Suprapubic skin (tissue), 4 donors: Measurements from ENCODE around the gene CENPS. TPM values are rescaled to one million over a fixed set of nuclear protein-coding genes. Genes with fewer than 3 reads are reported as not detected.

ENCODE experiments used
- DNase-seq, 2 donors: peaks; one replicate each; pipeline ENCODE4 v3.0.0-alpha.2; 2019; ENCODE audit warnings: low spot score in 2 of 2
- H3K27ac ChIP-seq: fragments of 200-600 bp; sonication (generic); one replicate; pipeline ENCODE4 v1.5.1; 2019
- H3K27me3 ChIP-seq: fragments of 200-600 bp; sonication (generic); one replicate; pipeline ENCODE4 v1.5.1; 2019
- H3K36me3 ChIP-seq: fragments of 200-600 bp; sonication (generic); one replicate; pipeline ENCODE4 v1.5.1; 2019
- H3K4me1 ChIP-seq: fragments of 200-600 bp; sonication (generic); one replicate; pipeline ENCODE4 v1.5.1; 2019
- H3K4me3 ChIP-seq: fragments of 200-600 bp; sonication (generic); one replicate; pipeline ENCODE4 v1.5.1; 2019; ENCODE audit warnings: mild to moderate bottlenecking
- H3K9me3 ChIP-seq: fragments of 200-600 bp; sonication (generic); one replicate; pipeline ENCODE4 v1.5.1; 2019
- EP300 ChIP-seq: sonication (generic); formaldehyde crosslinking; IDR thresholded peaks from one replicate; pipeline ENCODE4 v1.6.1; 2017; ENCODE audit warnings: antibody characterized with exemption
- POLR2A ChIP-seq, 2 donors: fragments of 450-650 bp; IDR thresholded peaks; one replicate each; pipeline ENCODE4 v1.6.1; 2017; ENCODE audit warnings: antibody characterized with exemption in 2 of 2, mild to moderate bottlenecking in 2 of 2, moderate library complexity in 2 of 2
- POLR2AphosphoS5 ChIP-seq, 3 donors: sonication (generic); formaldehyde crosslinking; IDR thresholded peaks; one replicate each; pipeline ENCODE4 v1.6.1; 2017; ENCODE audit warnings: antibody characterized with exemption in 3 of 3
- WGBS: methylation state at CpG from one replicate; pipeline ENCODE4 v1.1.5; 2018; 5-methylcytosine and 5-hydroxymethylcytosine counted together
- total RNA-seq, 4 donors: library from RNA; depleted of rRNA; stranded (reverse); fragments of >200 nt; gene quantifications; one replicate each; pipeline ENCODE4 v1.1.0, GENCODE V29; 2016
- TF ChIP-seq, protein P1 (sequence below), 2 donors: fragments of 200-600 bp in 1 of 2; fragments of 450-650 bp in 1 of 2; sonication (generic) in 1 of 2; IDR thresholded peaks; one replicate each; pipeline ENCODE4 v1.5.1; 2016 to 2019; ENCODE audit warnings: antibody characterized with exemption in 2 of 2, mild to moderate bottlenecking in 1 of 2, moderate library complexity in 1 of 2

Gene CENPS
- total RNA-seq = 1 to 10 TPM in 2 of 4 donors, under 1 TPM in 1, not detected in 1; 0.62 to 3.6 (median 2.5) TPM

DNA sequence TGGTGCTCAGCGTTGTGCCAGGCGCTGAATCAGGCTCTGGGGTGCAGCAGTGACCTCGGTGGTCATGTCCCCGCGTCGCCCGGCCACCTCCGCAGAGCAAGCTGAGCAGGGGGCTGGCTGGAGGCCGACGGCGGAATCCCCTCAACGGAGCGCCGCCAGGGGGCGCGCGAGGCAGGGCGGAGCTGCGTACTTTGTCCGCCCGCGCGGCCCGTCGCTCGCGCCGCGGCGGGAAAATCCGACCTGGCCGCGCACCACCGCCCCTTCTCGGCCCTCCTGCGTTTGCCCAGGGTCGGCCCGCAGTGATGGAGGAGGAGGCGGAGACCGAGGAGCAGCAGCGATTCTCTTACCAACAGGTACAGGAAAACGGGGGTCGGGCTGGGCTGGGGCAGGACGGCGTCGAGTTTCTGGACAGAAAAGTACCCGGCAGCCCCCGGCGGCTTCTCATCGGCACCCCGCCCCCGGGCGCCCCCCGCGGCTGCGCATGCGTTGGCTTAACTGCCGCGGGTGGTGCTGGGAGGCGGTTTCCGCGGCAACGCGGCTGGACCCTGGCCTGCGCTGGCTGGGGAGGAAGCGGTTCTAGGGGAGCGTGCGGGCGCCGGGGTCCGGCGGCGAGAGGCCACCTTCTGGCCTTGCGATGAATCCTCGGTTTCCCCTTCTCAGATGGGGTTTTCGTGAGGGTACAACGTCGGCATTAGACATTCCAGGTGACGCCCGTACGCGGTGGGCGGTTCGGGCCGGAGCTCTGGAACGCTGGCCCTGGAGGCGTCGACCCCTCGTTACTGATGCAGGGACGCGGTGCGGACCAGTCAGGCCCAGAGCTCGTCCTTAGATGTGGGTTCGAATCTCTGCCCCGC is at the start of gene CENPS:
TSS of gene CENPS (plus strand) at position 218 of the 854 bp plus-strand sequence. CDS start at position 303, 85 bp downstream.
- peak within 1 kb of the TSS; percentile 64 for H3K4me3 ChIP-seq
- no peaks in the 10 kb centered on the region for H3K27me3 ChIP-seq
- no peaks in the 10 kb centered on the region for H3K36me3 ChIP-seq
- peak; percentile 89 to 91 for DNase-seq
- TF ChIP-seq EP300 = peak; percentile 10
- TF ChIP-seq, protein P1, sequence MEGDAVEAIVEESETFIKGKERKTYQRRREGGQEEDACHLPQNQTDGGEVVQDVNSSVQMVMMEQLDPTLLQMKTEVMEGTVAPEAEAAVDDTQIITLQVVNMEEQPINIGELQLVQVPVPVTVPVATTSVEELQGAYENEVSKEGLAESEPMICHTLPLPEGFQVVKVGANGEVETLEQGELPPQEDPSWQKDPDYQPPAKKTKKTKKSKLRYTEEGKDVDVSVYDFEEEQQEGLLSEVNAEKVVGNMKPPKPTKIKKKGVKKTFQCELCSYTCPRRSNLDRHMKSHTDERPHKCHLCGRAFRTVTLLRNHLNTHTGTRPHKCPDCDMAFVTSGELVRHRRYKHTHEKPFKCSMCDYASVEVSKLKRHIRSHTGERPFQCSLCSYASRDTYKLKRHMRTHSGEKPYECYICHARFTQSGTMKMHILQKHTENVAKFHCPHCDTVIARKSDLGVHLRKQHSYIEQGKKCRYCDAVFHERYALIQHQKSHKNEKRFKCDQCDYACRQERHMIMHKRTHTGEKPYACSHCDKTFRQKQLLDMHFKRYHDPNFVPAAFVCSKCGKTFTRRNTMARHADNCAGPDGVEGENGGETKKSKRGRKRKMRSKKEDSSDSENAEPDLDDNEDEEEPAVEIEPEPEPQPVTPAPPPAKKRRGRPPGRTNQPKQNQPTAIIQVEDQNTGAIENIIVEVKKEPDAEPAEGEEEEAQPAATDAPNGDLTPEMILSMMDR (IDR thresholded peaks at IDR 0.05) = peak; percentile 94 to 96
- peak in 2 of 3 donors; percentile 40 to 94 for TF ChIP-seq POLR2AphosphoS5 (IDR thresholded peaks at IDR 0.05)
- TF ChIP-seq POLR2A (IDR thresholded peaks at IDR 0.05) = no peak
- WGBS = 0% methylated on average over 9 of the region's 95 CpGs
- peaks cover 23% of the 10 kb centered on the region for H3K4me1 ChIP-seq
- H3K9me3 ChIP-seq = no peaks in the 10 kb centered on the region
- H3K27ac ChIP-seq = no peak within 1 kb of the TSS

DNA sequence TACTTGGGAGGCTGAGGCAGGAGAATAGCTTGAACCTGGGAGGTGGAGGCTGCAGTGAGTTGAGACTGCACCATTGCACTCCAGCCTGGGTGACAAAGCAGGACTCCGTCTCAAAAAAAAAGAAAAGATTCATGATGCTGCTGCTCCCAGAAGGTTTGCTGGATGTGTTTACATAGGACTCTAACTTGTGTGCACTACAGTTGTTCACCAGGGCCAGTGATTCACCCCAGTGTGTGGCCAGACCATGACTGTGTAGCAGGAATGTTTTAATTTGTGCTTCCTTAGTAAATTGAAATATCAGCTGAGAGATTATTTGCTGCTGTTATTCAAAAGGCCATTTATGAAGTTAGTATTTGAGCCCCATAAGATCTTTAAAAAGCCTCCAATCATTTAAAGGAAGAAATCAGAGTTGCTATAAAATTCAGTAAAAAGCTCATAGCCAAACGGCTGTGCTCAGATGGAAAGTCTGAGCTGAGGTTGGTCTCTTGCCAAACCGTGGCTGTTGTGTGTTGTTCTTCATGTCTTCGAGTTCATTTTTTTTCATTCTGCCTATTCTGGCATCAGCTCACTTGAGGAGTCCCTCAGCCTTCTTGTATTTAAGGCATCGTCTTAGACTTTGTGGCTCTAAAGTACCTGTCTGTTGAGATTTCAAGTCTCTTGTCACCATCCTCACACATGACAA is 49.5 kb upstream of the CENPS start:
- H3K4me1 ChIP-seq = no peaks in the 10 kb centered on the region
- H3K9me3 ChIP-seq = no peaks in the 10 kb centered on the region
- no peak for DNase-seq
- H3K27me3 ChIP-seq = no peaks in the 10 kb centered on the region
- 51% methylated on average over 5 of the region's 5 CpGs for WGBS
- peaks cover 22% of the 10 kb centered on the region for H3K36me3 ChIP-seq
- H3K27ac ChIP-seq = no peak overlapping the region
- H3K4me3 ChIP-seq = no peak overlapping the region
- no peak for TF ChIP-seq POLR2A (IDR thresholded peaks at IDR 0.05)
- TF ChIP-seq POLR2AphosphoS5 (IDR thresholded peaks at IDR 0.05) = no peak
- TF ChIP-seq, protein P1 (IDR thresholded peaks at IDR 0.05) = no peak
- no peak for TF ChIP-seq EP300

DNA sequence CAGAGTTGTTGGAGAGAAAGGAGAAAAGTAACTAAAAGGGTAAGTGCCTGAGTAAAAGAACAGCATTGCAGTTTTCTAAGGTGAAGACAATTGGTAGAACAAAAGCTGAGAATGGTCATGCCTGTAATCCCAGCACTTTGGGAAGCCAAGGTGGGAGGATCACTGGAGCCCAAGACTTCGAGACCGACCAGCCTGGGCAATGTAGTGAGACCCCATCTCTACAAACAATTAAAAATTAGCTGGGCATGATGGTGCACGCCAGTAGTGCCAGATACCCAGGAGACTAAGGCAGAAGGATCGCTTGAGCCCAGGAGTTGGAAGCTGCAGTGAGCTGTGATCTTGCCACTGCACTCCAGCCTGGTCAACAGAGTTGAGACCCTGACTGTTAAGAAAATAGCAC is 46.6 kb upstream of the CENPS start:
- Histone ChIP-seq H3K36me3 (peaks cover 7% of the 10 kb centered on the region), H3K4me1 (peaks cover 23% of the 10 kb centered on the region), H3K27ac (no peak overlapping the region), H3K4me3 (no peak overlapping the region), H3K27me3 (no peaks in the 10 kb centered on the region), H3K9me3 (no peaks in the 10 kb centered on the region)
- no peak for DNase-seq
- 73% methylated on average over 4 of the region's 4 CpGs for WGBS
- TF ChIP-seq EP300 = no peak
- no peak for TF ChIP-seq POLR2AphosphoS5 (IDR thresholded peaks at IDR 0.05)
- no peak for TF ChIP-seq POLR2A (IDR thresholded peaks at IDR 0.05)
- TF ChIP-seq, protein P1 (IDR thresholded peaks at IDR 0.05) = no peak

DNA sequence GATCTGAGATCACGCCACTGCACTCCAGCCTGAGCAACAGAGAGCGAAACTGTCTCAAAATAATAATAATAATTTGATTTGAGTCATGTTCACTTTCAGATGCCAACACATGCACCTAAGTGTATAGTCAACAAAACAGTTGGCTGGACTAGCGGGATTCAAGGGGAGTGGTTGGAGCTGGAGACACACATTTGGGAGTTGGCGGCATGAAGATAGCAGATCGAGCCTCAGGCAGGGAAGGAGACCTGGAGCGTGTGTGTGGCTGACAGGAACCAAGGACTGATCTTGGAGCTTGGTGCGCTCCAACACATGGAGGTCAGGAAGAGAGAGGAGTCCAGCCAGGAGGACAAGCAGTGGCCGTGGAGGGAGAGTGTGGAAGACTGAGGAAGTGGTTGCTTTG is 46.0 kb upstream of the CENPS start:
- WGBS = 80% methylated on average over 8 of the region's 8 CpGs
- H3K27me3 ChIP-seq = no peaks in the 10 kb centered on the region
- H3K9me3 ChIP-seq = no peaks in the 10 kb centered on the region
- H3K36me3 ChIP-seq = peaks cover 1% of the 10 kb centered on the region
- no peak for DNase-seq
- H3K27ac ChIP-seq = no peak overlapping the region
- H3K4me1 ChIP-seq = peaks cover 26% of the 10 kb centered on the region
- no peak for TF ChIP-seq POLR2AphosphoS5 (IDR thresholded peaks at IDR 0.05)
- H3K4me3 ChIP-seq = no peak overlapping the region

DNA sequence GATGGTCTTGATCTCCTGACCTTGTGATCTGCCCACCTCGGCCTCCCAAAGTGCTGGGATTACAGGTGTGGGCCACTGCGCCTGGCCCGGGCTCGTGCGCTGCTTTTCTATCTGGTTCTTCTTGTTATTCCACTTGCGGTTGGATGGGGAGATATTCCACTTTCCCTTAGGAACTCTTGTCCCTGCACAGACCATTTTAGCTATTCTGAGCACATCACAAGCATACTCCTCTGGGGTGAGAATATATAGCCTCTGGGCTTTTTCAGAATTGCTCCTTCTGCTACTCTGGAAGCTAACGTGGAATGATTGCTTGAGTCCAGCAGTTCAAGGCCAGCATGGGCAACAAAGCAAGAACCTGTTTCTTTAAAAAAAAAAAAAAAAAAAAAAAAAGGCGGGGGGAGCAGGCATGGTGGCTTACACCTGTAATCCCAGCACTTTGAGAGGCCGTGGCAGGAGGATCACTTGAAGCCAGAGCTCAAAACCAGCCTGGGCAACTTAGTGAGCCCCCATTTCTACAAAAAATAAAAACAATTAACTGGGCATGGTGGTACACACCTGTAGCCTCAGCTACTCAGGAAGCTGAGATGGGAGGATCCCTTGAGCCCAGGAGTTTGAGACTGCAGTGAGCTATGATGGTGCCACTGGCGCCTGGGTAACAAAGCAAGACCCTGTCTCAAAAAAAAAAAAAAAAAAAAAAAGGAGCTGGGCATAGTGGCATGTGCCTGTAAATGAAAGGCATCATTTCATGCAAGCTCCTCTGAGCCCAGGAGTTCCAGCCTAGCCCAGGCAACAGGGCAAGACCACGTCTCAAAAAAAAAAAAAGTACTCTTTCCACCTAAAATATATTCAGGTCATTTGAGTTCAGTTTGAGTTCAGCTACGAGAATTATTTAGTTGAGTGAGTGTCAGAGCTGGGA is 43.2 kb upstream of the CENPS start:
- no peaks in the 10 kb centered on the region for H3K36me3 ChIP-seq
- peak overlapping the region; percentile 10 for H3K4me3 ChIP-seq
- H3K27me3 ChIP-seq = no peaks in the 10 kb centered on the region
- H3K4me1 ChIP-seq = peaks cover 26% of the 10 kb centered on the region
- 49% methylated on average over 12 of the region's 12 CpGs for WGBS
- DNase-seq = no peak
- TF ChIP-seq EP300 = no peak
- no peak for TF ChIP-seq POLR2AphosphoS5 (IDR thresholded peaks at IDR 0.05)
- TF ChIP-seq POLR2A (IDR thresholded peaks at IDR 0.05) = no peak
- TF ChIP-seq, protein P1 (IDR thresholded peaks at IDR 0.05) = no peak
- peak overlapping the region; percentile 81 for H3K27ac ChIP-seq
- H3K9me3 ChIP-seq = no peaks in the 10 kb centered on the region
